ENCODE results near the gene PTS. TPM values are rescaled to one million over a fixed set of nuclear protein-coding genes. Genes with fewer than 3 reads are reported as not detected.
"Not testable (repeated sequence)": the region's sequence is repeated elsewhere in the genome, so short reads cannot be mapped to it uniquely, and the experiment has no call there.

PTS gene
- polyA plus RNA-seq, 1 experiment, result 21.3 TPM

DNA sequence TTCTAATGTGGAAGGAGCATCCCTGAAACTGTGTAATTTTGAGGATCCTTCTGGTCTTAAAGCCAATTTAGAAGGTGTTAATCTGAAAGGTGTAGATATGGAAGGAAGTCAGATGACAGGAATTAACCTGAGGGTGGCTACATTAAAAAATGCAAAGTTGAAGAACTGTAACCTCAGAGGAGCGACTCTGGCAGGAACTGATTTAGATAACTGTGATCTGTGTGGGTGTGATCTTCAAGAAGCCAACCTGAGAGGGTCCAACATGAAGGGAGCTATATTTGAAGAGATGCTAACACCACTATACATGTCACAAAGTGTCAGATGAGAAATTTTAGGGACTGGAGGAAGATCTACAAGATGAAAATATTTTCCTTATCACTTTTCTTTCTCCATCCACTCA, 43.4 kb upstream of the PTS start:
- Histone ChIP-seq H3K36me3 (ENCODE audit: control insufficient read depth, insufficient read depth, low read length) (no peaks in the 10 kb centered on the region), H3K4me3 (ENCODE audit: low read depth, low read length) (no peak overlapping the region), H3K27me3 (ENCODE audit: control insufficient read depth, insufficient read depth, low read length) (no peaks in the 10 kb centered on the region)
- ChIA-PET CTCF (no interaction called here), POLR2A (no interaction called here)
- no peak for DNase-seq (ENCODE audit: low read depth)
- no peak for TF ChIP-seq CTCF (IDR thresholded peaks at IDR 0.05; ENCODE audit: insufficient read depth, low read depth, low read length)

- CTCF ChIA-PET, result interaction anchor here (0.6 kb wide), 1 partner anchor 1608 kb away, joined by 4 read pairs; no protein-coding TSS in a partner anchor
- no peak for TF ChIP-seq CTCF (IDR thresholded peaks at IDR 0.05; ENCODE audit: insufficient read depth, low read depth, low read length)
- no peak for DNase-seq (ENCODE audit: low read depth)
- Histone ChIP-seq H3K27me3 (ENCODE audit: control insufficient read depth, insufficient read depth, low read length) (no peaks in the 10 kb centered on the region), H3K4me3 (ENCODE audit: low read depth, low read length) (no peak overlapping the region), H3K36me3 (ENCODE audit: control insufficient read depth, insufficient read depth, low read length) (no peaks in the 10 kb centered on the region)
- POLR2A ChIA-PET, result no interaction called here
These were observed 40.3 kb upstream of the PTS start for GRCh38 chr11:112185883-112186282.

GRCh38 chr11:112186304-112186703, 39.9 kb upstream of the PTS start:
- Histone ChIP-seq H3K36me3 (ENCODE audit: control insufficient read depth, insufficient read depth, low read length) (no peaks in the 10 kb centered on the region), H3K27me3 (ENCODE audit: control insufficient read depth, insufficient read depth, low read length) (no peaks in the 10 kb centered on the region), H3K4me3 (ENCODE audit: low read depth, low read length) (no peak overlapping the region)
- ChIA-PET POLR2A (no interaction called here), CTCF (interaction anchor here (0.6 kb wide), 1 partner anchor 1609 kb away, joined by 4 read pairs; no protein-coding TSS in a partner anchor)
- no peak for DNase-seq (ENCODE audit: low read depth)
- TF ChIP-seq CTCF (IDR thresholded peaks at IDR 0.05; ENCODE audit: insufficient read depth, low read depth, low read length), result no peak

- H3K4me3 ChIP-seq (ENCODE audit: low read depth, low read length); H3K27me3 ChIP-seq (ENCODE audit: control insufficient read depth, insufficient read depth, low read length); DNase-seq (ENCODE audit: low read depth); POLR2A ChIA-PET; H3K36me3 ChIP-seq (ENCODE audit: control insufficient read depth, insufficient read depth, low read length): not testable (repeated sequence)
- CTCF ChIA-PET, result interaction anchor here (1.4 kb wide), 1 partner anchor 85 kb away, joined by 3 read pairs; no protein-coding TSS in a partner anchor
These were observed 31.1 kb upstream of the PTS start for GRCh38 chr11:112195113-112195512.

- TF ChIP-seq CTCF (IDR thresholded peaks at IDR 0.05; ENCODE audit: insufficient read depth, low read depth, low read length), result no peak
- ChIA-PET CTCF (interaction anchor here (0.6 to 1.4 kb wide), 3 partner anchors 84 to 87 kb away, joined by 3 read pairs; no protein-coding TSS in a partner anchor), POLR2A (interaction anchor here (0.7 kb wide), 2 partner anchors 10 to 23 kb away, joined by 4 to 9 read pairs; no protein-coding TSS in a partner anchor)
- Histone ChIP-seq H3K4me3 (ENCODE audit: low read depth, low read length) (no peak overlapping the region), H3K36me3 (ENCODE audit: control insufficient read depth, insufficient read depth, low read length) (no peaks in the 10 kb centered on the region), H3K27me3 (ENCODE audit: control insufficient read depth, insufficient read depth, low read length) (no peaks in the 10 kb centered on the region)
- peak; percentile 11 for DNase-seq (ENCODE audit: low read depth)
These were observed 30.3 kb upstream of the PTS start for GRCh38 chr11:112195951-112196351.

GRCh38 chr11:112196519-112197087, 29.6 kb upstream of the PTS start:
- no peaks in the 10 kb centered on the region for H3K36me3 ChIP-seq (ENCODE audit: control insufficient read depth, insufficient read depth, low read length)
- no peak for TF ChIP-seq CTCF (IDR thresholded peaks at IDR 0.05; ENCODE audit: insufficient read depth, low read depth, low read length)
- H3K27me3 ChIP-seq (ENCODE audit: control insufficient read depth, insufficient read depth, low read length), result no peaks in the 10 kb centered on the region
- no peak for DNase-seq (ENCODE audit: low read depth)
- ChIA-PET POLR2A (no interaction called here), CTCF (interaction anchor here (0.6 to 1.4 kb wide), 3 partner anchors 84 to 88 kb away, joined by 3 read pairs; no protein-coding TSS in a partner anchor)
- no peak overlapping the region for H3K4me3 ChIP-seq (ENCODE audit: low read depth, low read length)

DNA sequence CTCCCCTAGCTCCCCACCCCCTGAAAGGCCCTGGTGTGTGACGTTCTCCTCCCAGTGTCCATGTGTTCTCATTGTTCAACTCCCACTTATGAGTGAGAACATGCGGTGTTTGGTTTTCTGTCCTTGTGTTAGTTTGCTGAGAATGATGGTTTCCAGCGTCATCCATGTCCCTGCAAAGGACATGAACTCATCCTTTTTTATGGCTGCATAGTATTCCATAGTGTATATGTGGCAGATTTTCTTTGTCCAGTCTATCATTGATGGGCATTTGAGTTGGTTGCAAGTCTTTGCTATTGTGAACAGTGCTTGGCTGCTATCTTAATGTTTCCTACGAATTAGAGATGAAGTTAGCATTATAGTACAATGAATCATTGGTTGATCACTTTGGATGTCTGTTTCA, 27.1 kb upstream of the PTS start:
- DNase-seq (ENCODE audit: low read depth); H3K27me3 ChIP-seq (ENCODE audit: control insufficient read depth, insufficient read depth, low read length); POLR2A ChIA-PET; CTCF ChIA-PET; H3K36me3 ChIP-seq (ENCODE audit: control insufficient read depth, insufficient read depth, low read length); H3K4me3 ChIP-seq (ENCODE audit: low read depth, low read length): not testable (repeated sequence)
